AG08395 (cell line): ENCODE results near the gene PTCD2.

Experiments
- DNase-seq: peaks from one replicate; pipeline ENCODE4 v3.0.0; 2012; ENCODE audit warnings: mixed read lengths, low spot score

Gene PTCD2

GRCh38 chr5:72319976-72320752, at the start of gene PTCD2, which contains the start of gene MRPS27:
TSS of gene PTCD2 (plus strand) at chr5:72320373. CDS start at chr5:72320383, 10 bp downstream.
TSS of gene MRPS27 (minus strand) at chr5:72320240. CDS start at chr5:72320221, 19 bp downstream.
- DNase-seq = peak; percentile 99

DNA sequence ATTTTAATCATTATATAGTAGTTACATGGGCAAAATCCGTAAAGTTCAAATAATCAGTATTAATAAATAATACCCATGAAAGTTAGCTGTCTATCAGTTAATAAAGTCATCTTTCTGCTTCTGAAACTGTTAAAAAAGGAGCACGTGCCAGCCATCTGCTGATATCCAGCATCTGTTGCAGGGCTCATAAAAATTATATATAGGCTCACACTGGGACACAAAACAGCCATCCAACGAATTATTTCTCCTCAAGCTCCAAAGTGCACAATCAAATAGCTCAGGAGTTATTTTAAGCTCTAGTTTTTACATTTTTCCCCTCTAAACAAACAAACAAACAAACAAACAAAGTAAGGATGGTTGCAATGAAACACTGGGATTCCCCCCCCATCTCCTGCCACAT, 48.5 kb upstream of the PTCD2 start:
- DNase-seq = no peak

DNA sequence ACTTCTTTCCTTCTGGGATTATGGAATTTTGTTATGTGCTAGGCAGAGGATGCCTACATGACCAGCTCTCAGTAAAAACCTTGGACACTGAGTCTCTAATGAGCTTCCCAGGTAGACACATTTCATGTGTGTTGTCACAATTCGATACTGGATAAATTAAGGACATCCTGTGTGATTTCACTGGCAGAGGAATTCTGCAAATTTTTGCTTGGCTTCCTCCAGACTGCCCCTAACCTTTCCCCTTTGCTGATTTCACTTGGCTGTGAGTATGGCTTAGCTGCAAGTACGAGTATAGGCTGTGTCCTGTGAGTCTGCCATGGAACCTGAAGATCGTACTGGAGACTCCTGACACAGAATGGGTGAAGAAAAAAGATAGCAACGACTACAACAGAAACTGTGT, 47.8 kb upstream of the PTCD2 start:
- DNase-seq = no peak

- no peak for DNase-seq
Observed at GRCh38 chr5:72273547-72273946, 46.6 kb upstream of the PTCD2 start.

DNA sequence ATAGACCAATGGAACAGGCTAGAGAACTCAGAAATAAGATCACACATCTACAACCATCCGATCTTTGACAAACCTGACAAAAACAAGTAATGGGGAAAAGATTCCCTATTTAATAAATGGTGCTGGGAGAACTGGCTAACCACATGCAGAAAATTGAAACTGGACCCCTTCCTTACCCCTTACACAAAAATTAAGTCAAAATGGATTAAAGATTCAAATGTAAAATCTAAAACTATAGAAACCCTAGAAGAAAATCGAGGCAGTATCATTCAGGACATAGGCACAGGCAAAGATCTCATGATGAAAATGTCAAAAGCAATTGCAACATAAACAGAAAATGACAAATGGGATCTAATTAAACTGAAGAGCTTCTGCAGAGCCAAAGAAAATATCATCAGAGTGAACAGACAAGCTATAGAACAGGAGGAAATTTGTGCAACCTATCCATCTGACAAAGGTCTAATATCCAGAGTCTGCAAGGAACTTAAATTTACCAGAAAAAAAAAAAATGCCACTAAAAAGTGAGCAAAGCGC, 43.9 kb upstream of the PTCD2 start:
- DNase-seq = no peak

GRCh38 chr5:72280581-72281069, 39.5 kb upstream of the PTCD2 start:
- DNase-seq = peak; percentile 60

GRCh38 chr5:72281430-72281763, 38.8 kb upstream of the PTCD2 start:
- no peak for DNase-seq

DNA sequence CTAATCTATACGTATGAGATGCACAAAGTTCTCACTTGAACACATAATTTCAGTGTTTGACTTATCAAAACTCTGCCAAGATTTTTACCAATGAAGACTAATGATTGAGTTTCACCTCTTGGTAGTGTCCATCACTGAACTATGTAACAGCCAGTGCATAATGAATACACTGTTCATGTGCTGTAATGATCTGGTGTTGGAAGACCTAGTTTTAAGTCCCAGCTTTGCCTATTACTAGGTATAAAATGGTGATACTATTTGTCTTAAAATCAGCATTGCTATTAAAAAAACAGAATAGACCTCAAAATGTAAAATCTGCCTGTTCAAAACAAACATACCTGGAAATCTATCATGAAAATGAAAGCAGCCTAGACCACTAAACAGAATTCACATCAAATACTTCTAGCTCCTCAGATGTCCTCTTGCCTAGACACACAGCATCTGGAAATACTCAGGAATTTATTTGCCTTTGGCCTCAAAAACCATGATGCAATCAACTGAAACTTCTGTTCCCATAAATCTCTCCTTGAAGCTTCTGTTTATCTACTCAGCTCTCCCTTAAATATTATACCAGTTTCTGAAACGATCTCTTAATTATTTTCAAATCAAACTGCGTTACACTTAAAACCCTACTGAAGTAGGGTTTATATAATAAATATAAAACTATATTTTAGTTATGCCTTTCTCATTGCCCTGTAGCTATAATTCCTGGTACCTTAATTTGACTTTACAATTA, 38.2 kb upstream of the PTCD2 start:
- peak; percentile 70 for DNase-seq

GRCh38 chr5:72282878-72283277, 37.3 kb upstream of the PTCD2 start:
- peak; percentile 4 for DNase-seq

GRCh38 chr5:72283358-72283757, 36.8 kb upstream of the PTCD2 start:
- DNase-seq = no peak

DNA sequence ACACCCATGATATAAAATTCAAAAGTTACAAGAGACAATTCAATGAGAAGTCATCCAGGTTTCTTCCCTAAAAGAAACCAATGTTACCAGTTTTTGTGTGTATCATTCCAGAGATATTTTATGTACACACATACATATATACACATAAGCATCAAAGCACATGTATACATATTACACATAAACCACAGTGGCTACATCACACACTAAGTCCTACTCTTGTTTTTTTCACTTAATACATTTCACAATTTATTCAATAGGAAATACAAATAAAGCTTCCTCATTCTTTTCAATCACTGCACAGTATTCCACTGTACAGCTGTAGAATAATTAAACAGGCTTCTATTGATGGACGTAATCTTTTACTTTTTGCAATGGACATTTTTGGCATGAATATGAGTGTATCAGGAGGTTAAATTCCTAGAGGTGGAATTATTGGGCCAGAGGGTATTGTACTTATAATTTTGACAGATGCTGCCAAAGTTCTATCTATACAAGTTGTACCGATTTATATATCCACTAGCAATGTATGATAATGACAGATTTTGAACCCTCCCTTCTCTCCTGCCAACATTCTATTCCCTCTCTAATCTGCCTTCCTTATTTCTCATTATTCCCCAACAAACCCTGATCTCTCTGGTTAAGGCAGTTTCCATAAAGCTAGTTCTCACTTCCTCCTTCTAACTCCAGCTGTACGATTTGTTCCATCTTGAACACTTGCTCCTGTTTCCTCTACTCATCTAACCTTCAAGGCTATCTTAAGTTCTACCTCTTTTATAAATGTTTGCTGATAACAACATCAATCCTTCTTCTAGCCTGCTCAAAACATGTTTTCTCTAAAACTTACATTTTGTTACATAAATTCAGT, 35.4 kb upstream of the PTCD2 start:
- no peak for DNase-seq

DNA sequence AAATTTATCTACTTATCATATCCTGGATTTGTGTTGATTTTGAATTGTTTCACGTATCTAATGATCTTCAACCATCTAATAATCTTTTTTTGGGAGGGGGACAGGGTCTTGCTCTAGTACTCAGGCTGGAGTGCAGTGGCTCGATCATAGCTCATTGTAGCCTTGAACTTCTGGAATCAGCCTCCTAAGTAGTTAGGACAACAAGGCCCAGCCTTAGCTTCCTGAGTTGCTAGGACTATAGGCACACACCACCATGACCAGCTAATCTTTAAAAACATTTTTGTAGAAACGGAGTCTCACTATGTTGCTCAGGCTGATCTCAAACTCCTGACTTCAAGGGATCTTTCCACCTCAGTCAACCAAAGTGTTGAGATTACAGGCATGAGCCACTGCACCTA, 34.8 kb upstream of the PTCD2 start:
- no peak for DNase-seq

- no peak for DNase-seq
Observed at GRCh38 chr5:72286798-72287197, 33.4 kb upstream of the PTCD2 start.

- DNase-seq = no peak
Observed at GRCh38 chr5:72288924-72289323, 31.2 kb upstream of the PTCD2 start.

- DNase-seq = no peak
Observed at GRCh38 chr5:72290356-72291133, 29.6 kb upstream of the PTCD2 start.

- no peak for DNase-seq
Observed at GRCh38 chr5:72291601-72292000, 28.6 kb upstream of the PTCD2 start.

GRCh38 chr5:72292411-72292810, 27.8 kb upstream of the PTCD2 start:
- no peak for DNase-seq

- no peak for DNase-seq
Observed at GRCh38 chr5:72293495-72294055, 26.6 kb upstream of the PTCD2 start.

DNA sequence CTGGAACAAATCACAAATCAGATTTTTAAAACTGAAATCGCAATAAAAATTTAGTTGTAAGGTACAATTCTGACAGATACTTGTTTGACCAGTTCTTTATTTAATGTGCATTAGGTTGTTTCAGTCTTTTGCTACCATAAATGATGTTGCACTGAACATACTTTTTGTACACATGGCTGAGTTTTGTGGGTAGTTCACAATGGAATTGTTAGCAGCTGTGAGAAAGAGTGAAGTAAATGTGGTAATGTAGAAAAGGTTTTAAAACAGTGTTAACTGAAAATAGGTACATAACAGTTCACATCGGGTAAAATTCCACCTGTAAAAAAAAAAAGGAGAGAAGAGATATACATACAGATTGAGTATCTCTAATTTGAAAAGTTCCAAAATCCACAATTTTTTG, 25.7 kb upstream of the PTCD2 start:
- no peak for DNase-seq

DNA sequence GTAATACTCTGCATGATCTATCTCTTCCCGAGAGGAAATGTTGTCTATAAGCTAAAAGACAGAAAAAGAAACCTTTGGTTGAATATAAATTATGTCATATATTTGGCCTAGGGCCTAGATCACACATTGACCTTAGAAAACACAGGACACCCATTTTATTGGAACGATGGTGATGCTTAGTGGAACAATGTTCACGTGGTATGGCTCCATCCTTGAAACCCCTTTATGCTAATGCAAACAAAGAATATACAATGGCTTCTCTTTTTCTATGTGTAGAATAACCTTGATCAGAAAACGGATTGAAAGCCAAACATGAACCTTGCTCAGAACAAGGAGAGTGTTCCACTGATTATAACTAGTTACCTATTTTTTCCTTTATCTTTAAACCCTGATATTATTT, 24.6 kb upstream of the PTCD2 start:
- DNase-seq = no peak

GRCh38 chr5:72296256-72296655, 23.9 kb upstream of the PTCD2 start:
- no peak for DNase-seq
